GF-D8 (cell line): ENCODE data around the gene FLAD1.

Source experiments
- DNase-seq: peaks from one replicate; lab custom pipeline; 2025; lab: John Stamatoyannopoulos, UW

Gene FLAD1

GRCh38 chr1:154982897-154983648, at the start of gene FLAD1:
FLAD1 (plus strand) TSS chr1:154983344; CDS start chr1:154983695, 351 bp downstream.
- peak; percentile 98 for DNase-seq

GRCh38 chr1:154934358-154934948, 48.7 kb upstream of the FLAD1 start:
- DNase-seq: no peak

GRCh38 chr1:154935749-154936554, 47.2 kb upstream of the FLAD1 start:
- DNase-seq: no peak

- DNase-seq: peak; percentile 87
Observed at GRCh38 chr1:154936555-154937084, 46.5 kb upstream of the FLAD1 start, which contains the start of gene PMVK. PMVK (minus strand) TSS chr1:154936719; CDS start chr1:154936685, 34 bp downstream.

- DNase-seq: peak; percentile 78
Observed at GRCh38 chr1:154937085-154937987, 45.8 kb upstream of the FLAD1 start.

GRCh38 chr1:154937988-154938386, 45.2 kb upstream of the FLAD1 start:
- no peak for DNase-seq

- no peak for DNase-seq
Observed at GRCh38 chr1:154938604-154939399, 44.3 kb upstream of the FLAD1 start.

GRCh38 chr1:154940213-154940560, 43.0 kb upstream of the FLAD1 start:
- DNase-seq: no peak

GRCh38 chr1:154940651-154941194, 42.4 kb upstream of the FLAD1 start:
- DNase-seq: no peak

GRCh38 chr1:154941333-154942013, 41.7 kb upstream of the FLAD1 start:
- DNase-seq: no peak

- peak; percentile 62 for DNase-seq
Observed at GRCh38 chr1:154943649-154944400, 39.3 kb upstream of the FLAD1 start.

- DNase-seq: no peak
Observed at GRCh38 chr1:154944401-154945159, 38.6 kb upstream of the FLAD1 start.

GRCh38 chr1:154945160-154945961, 37.8 kb upstream of the FLAD1 start:
- no peak for DNase-seq

GRCh38 chr1:154945962-154946850, 36.9 kb upstream of the FLAD1 start:
- DNase-seq: no peak

GRCh38 chr1:154948079-154948478, 35.1 kb upstream of the FLAD1 start:
- no peak for DNase-seq

GRCh38 chr1:154951901-154952657, 31.1 kb upstream of the FLAD1 start:
- DNase-seq: no peak
